OCI-LY3 (cell line): Measurements from ENCODE around the gene KANSL1.

Experiments
- H2AFZ ChIP-seq: fragments of 200-600, 300-600 bp; shearing (Covaris generic); 2 replicates; pipeline ENCODE4 v1.6.0; 2014; ENCODE audit warnings: antibody characterized with exemption, low read depth, low read length
- H3K27ac ChIP-seq: fragments of 200-600, 300-600 bp; sonication (generic); 2 replicates; pipeline ENCODE4 v1.5.1; 2014; ENCODE audit warnings: mild to moderate bottlenecking, low read length, moderate library complexity, mixed read lengths
- H3K27me3 ChIP-seq: fragments of 200-600, 300-600 bp; sonication (generic); 2 replicates; pipeline ENCODE4 v1.6.1; 2014; ENCODE audit warnings: low read depth, low read length, mixed read lengths
- H3K36me3 ChIP-seq: fragments of 200-600, 300-600 bp; sonication (generic); replicated peaks from 2 replicates; pipeline ENCODE3; 2014; ENCODE audit warnings: low read depth, low read length, mixed read lengths
- H3K4me1 ChIP-seq: fragments of 300-600, 200-600 bp; sonication (generic); 2 replicates; pipeline ENCODE4 v1.6.1; 2014; ENCODE audit warnings: low read length, mixed read lengths
- H3K4me2 ChIP-seq: fragments of 200-600, 300-600 bp; sonication (generic); 2 replicates; pipeline ENCODE4 v1.6.1; 2014; ENCODE audit warnings: low read length, mixed read lengths
- H3K4me3 ChIP-seq: fragments of 300-600, 200-600 bp; sonication (generic); 2 replicates; pipeline ENCODE4 v1.5.1; 2014; ENCODE audit warnings: antibody characterized with exemption, mild to moderate bottlenecking, low read length, moderate library complexity
- H3K79me2 ChIP-seq: fragments of 300-600, 200-600 bp; shearing (Covaris generic); 2 replicates; pipeline ENCODE4 v1.6.1; 2014; ENCODE audit warnings: mild to moderate bottlenecking, low read length, mixed read lengths
- H3K9ac ChIP-seq: fragments of 300-600, 200-600 bp; shearing (Covaris generic); 2 replicates; pipeline ENCODE4 v1.6.0; 2014; ENCODE audit warnings: mild to moderate bottlenecking, low read length, moderate library complexity
- H3K9me3 ChIP-seq: fragments of 200-600, 300-600 bp; shearing (Covaris generic); 2 replicates; pipeline ENCODE4 v1.6.1; 2014; ENCODE audit warnings: low read length, mixed read lengths; ENCODE audit not compliant: insufficient read depth
- H4K20me1 ChIP-seq: fragments of 200-600, 300-600 bp; sonication (generic); 2 replicates; pipeline ENCODE4 v1.6.1; 2016; ENCODE audit warnings: low read length, mixed read lengths; ENCODE audit not compliant: insufficient read depth
- CTCF ChIP-seq: fragments of 200-600, 300-600 bp; sonication (generic); IDR thresholded peaks from 2 replicates; pipeline ENCODE4 v1.5.1; 2014; ENCODE audit warnings: antibody characterized with exemption, low read length, low read depth
- EZH2phosphoT487 ChIP-seq: fragments of 200-600 bp; shearing (Covaris generic); IDR thresholded peaks from 2 replicates; pipeline ENCODE4 v1.6.1; 2018; ENCODE audit warnings: antibody characterized with exemption, mixed run types, low read depth

Gene KANSL1

GRCh38 chr17:46201491-46201890, 8.3 kb upstream of the KANSL1 start:
- Histone ChIP-seq H3K4me3 (no peak overlapping the region), H3K4me1 (no peaks in the 10 kb centered on the region), H3K36me3 (no peaks in the 10 kb centered on the region), H3K9me3 (no peaks in the 10 kb centered on the region), H3K4me2 (no peak overlapping the region), H3K79me2 (peaks cover 56% of the 10 kb centered on the region), H3K27ac (no peak overlapping the region), H3K9ac (no peak overlapping the region), H3K27me3 (no peaks in the 10 kb centered on the region), H2AFZ (no peak overlapping the region), H4K20me1 (0 out of 2 replicates have a peak, but pooled peaks cover 5% of the 10 kb centered on the region)
- TF ChIP-seq EZH2phosphoT487: no peak
- TF ChIP-seq CTCF: no peak

DNA sequence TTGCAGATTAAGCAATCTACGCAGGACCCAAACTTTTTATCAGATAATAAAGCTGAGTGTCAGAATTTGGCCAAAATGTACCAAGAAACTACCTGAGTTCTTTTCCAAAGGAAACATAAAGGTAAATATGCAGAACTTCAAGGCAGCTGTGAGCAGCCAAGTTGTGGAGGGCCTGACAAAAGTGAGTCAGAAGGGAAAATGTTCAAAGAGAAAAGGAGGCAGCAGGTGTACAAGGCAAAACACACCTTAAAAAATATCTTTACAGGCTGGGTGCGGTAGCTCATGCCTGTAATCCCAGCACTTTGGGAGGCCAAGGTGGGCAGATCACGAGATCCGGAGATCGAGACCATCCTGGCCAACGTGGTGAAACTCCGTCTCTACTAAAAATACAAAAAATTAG, 7.0 kb upstream of the KANSL1 start:
- TF ChIP-seq CTCF (no peak), EZH2phosphoT487 (no peak)
- peaks cover 4% of the 10 kb centered on the region for H3K4me1 ChIP-seq
- H3K9me3 ChIP-seq: no peaks in the 10 kb centered on the region
- H4K20me1 ChIP-seq: 0 out of 2 replicates have a peak, but pooled peaks cover 2% of the 10 kb centered on the region
- no peak overlapping the region for H3K9ac ChIP-seq
- no peak overlapping the region for H3K27ac ChIP-seq
- no peak overlapping the region for H3K4me2 ChIP-seq
- H3K79me2 ChIP-seq: peaks cover 63% of the 10 kb centered on the region
- H3K27me3 ChIP-seq: no peaks in the 10 kb centered on the region
- H2AFZ ChIP-seq: no peak overlapping the region
- H3K4me3 ChIP-seq: no peak overlapping the region
- H3K36me3 ChIP-seq: no peaks in the 10 kb centered on the region

- no peaks in the 10 kb centered on the region for H3K9me3 ChIP-seq
- H2AFZ ChIP-seq: no peak overlapping the region
- 0 out of 2 replicates have a peak, but pooled peaks cover 2% of the 10 kb centered on the region for H4K20me1 ChIP-seq
- TF ChIP-seq EZH2phosphoT487 (no peak), CTCF (no peak)
- no peak overlapping the region for H3K27ac ChIP-seq
- H3K36me3 ChIP-seq: no peaks in the 10 kb centered on the region
- H3K4me1 ChIP-seq: peaks cover 12% of the 10 kb centered on the region
- H3K79me2 ChIP-seq: peaks cover 67% of the 10 kb centered on the region
- no peaks in the 10 kb centered on the region for H3K27me3 ChIP-seq
- no peak overlapping the region for H3K4me3 ChIP-seq
- H3K4me2 ChIP-seq: no peak overlapping the region
- no peak overlapping the region for H3K9ac ChIP-seq
These were observed 6.2 kb upstream of the KANSL1 start for GRCh38 chr17:46199379-46199778.

GRCh38 chr17:46198233-46198632, 5.0 kb upstream of the KANSL1 start:
- H4K20me1 ChIP-seq: 0 out of 2 replicates have a peak, but pooled peaks cover 2% of the 10 kb centered on the region
- peaks cover 67% of the 10 kb centered on the region for H3K79me2 ChIP-seq
- H3K4me3 ChIP-seq: no peak overlapping the region
- H3K36me3 ChIP-seq: no peaks in the 10 kb centered on the region
- TF ChIP-seq EZH2phosphoT487: no peak
- no peak for TF ChIP-seq CTCF
- no peak overlapping the region for H3K4me2 ChIP-seq
- no peak overlapping the region for H3K27ac ChIP-seq
- H3K9me3 ChIP-seq: no peaks in the 10 kb centered on the region
- no peak overlapping the region for H3K9ac ChIP-seq
- peaks cover 14% of the 10 kb centered on the region for H3K4me1 ChIP-seq
- no peak overlapping the region for H2AFZ ChIP-seq
- H3K27me3 ChIP-seq: no peaks in the 10 kb centered on the region
